ENCODE measurements around the gene KLHL4. TPM values are rescaled to one million over a fixed set of nuclear protein-coding genes. Genes with fewer than 3 reads are reported as not detected.
"Not testable (repeated sequence)": the region's sequence is repeated elsewhere in the genome, so short reads cannot be mapped to it uniquely, and the experiment has no call there.

The KLHL4 gene
- total RNA-seq, 2 donors from 2014 or later = 1.0 to 2.4 TPM

GRCh38 chrX:87697409-87697808 is 179.8 kb downstream of the KLHL4 start:
- no peak overlapping the region for H3K27ac ChIP-seq
- H3K36me3 ChIP-seq = no peaks in the 10 kb centered on the region
- H3K4me3 ChIP-seq = no peak overlapping the region
- H3K4me1 ChIP-seq = no peaks in the 10 kb centered on the region
- H3K9me3 ChIP-seq = no peaks in the 10 kb centered on the region
- no peak for TF ChIP-seq CTCF (IDR thresholded peaks at IDR 0.05)
- no peaks in the 10 kb centered on the region for H3K27me3 ChIP-seq
- no peak for DNase-seq (ENCODE audit: low spot score)

- H3K27me3 ChIP-seq = no peaks in the 10 kb centered on the region
- no peak for DNase-seq (ENCODE audit: low spot score)
- no peaks in the 10 kb centered on the region for H3K4me1 ChIP-seq
- no peak for TF ChIP-seq CTCF (IDR thresholded peaks at IDR 0.05)
- no peak overlapping the region for H3K4me3 ChIP-seq
- H3K27ac ChIP-seq = no peak overlapping the region
- H3K36me3 ChIP-seq = no peaks in the 10 kb centered on the region
- no peaks in the 10 kb centered on the region for H3K9me3 ChIP-seq
These were observed 185.2 kb downstream of the KLHL4 start for GRCh38 chrX:87702795-87703194.

GRCh38 chrX:87703469-87703868 is 185.9 kb downstream of the KLHL4 start:
- not testable (repeated sequence) for DNase-seq (ENCODE audit: low spot score); H3K27ac ChIP-seq; H3K4me1 ChIP-seq; H3K9me3 ChIP-seq; H3K4me3 ChIP-seq; H3K27me3 ChIP-seq; H3K36me3 ChIP-seq

DNA sequence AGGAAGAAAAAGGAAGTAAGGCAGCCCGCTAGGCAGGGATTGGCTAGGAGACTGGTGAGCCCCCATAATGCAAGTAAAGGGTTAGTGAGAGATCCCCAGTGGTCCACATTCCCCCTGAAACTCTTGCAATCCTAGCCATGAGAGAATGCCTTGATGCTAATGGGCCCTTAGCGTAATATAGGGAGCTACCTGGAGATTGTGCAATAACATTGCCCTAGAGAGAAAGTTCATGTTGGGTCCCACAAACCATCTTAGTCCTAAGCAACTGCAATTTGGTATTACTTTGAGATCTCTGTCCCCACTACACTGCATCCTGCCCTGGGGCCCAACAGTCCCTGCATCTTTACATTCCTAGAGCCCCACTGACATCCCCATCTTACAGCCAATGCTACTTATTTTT is 188.5 kb downstream of the KLHL4 start:
- no peak for TF ChIP-seq CTCF (IDR thresholded peaks at IDR 0.05)
- Histone ChIP-seq H3K27me3 (no peaks in the 10 kb centered on the region), H3K36me3 (no peaks in the 10 kb centered on the region), H3K9me3 (no peaks in the 10 kb centered on the region), H3K4me3 (no peak overlapping the region), H3K27ac (no peak overlapping the region), H3K4me1 (no peaks in the 10 kb centered on the region)
- DNase-seq (ENCODE audit: low spot score) = no peak

DNA sequence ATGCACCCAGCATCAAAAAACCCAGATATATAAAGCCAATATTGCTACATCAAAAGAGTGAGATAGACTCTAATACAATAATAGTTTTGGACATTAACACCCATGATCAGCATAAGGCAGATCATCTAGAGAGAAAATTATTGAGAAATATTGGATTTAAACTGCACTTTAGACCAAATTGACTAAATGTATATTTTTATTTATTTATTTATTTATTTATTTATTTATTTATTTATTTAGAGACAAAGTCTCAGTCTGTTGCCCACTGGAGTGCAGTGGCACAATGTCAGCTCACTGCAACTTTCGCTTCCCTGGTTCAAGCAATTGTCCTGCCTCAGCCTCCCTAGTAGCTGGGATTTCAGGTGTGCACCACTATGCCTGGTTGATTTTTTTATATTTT is 193.0 kb downstream of the KLHL4 start:
- H3K27ac ChIP-seq = no peak overlapping the region
- no peak for TF ChIP-seq CTCF (IDR thresholded peaks at IDR 0.05)
- H3K27me3 ChIP-seq = no peaks in the 10 kb centered on the region
- H3K4me1 ChIP-seq = no peaks in the 10 kb centered on the region
- H3K4me3 ChIP-seq = no peak overlapping the region
- H3K36me3 ChIP-seq = no peaks in the 10 kb centered on the region
- peaks cover 0 to 8% of the 10 kb centered on the region in 2 donors for H3K9me3 ChIP-seq
- DNase-seq (ENCODE audit: low spot score) = no peak
